Measurements from ENCODE around the gene SIMC1. TPM values are rescaled to one million over a fixed set of nuclear protein-coding genes. Genes with fewer than 3 reads are reported as not detected.
A peak's percentile ranks its signal among the peaks of the same experiment; 100 is the strongest.

SIMC1 gene
- polyA plus RNA-seq, 2 of the 4 experiments (the other 2 are of a cell fraction), result 9.2 to 9.5 TPM

- ATAC-seq (peak; percentile 93 to 94), DNase-seq (ENCODE audit: low read depth in 1 of 2, low spot score in 1 of 2) (peak; percentile 99), FAIRE-seq (peak; percentile 94)
- Histone ChIP-seq H3K4me1 (peaks cover 16% of the 10 kb centered on the region), H3K27ac (peak within 1 kb of the TSS; percentile 89 to 94), H3K4me2 (peak within 1 kb of the TSS; percentile 90), H3K4me3 (peak within 1 kb of the TSS; percentile 73), H3K9me3 (no peaks in the 10 kb centered on the region)
- POLR2A ChIA-PET, result interaction anchor here (0.5 to 1.8 kb wide), 9 partner anchors 18 to 149 kb away, joined by 3 to 7 read pairs (median 3); partner anchors contain the start of genes FAF2, KIAA1191 and RNF44
- under 1% methylated on average over 45 of the region's 47 CpGs for WGBS (ENCODE audit: missing lambda C conversion rate)
- CTCF ChIA-PET, result no interaction called here
- TF ChIP-seq RARB (CRISPR knock-in tag; IDR thresholded peaks at IDR 0.05), result no peak
- peak; percentile 80 for TF ChIP-seq PHF8 (IDR thresholded peaks at IDR 0.05; ENCODE audit: borderline replicate concordance, low read depth)
- TF ChIP-seq POLR2A (IDR thresholded peaks at IDR 0.05; ENCODE audit: low read length), result peak; percentile 89
- TF ChIP-seq USF2 (IDR thresholded peaks at IDR 0.05), result 0 out of 2 replicates have a peak, but pooled peaks have one; percentile 1
- peak; percentile 79; the same call in 1 of the 2 replicates for TF ChIP-seq MAZ (IDR thresholded peaks at IDR 0.05; ENCODE audit: borderline replicate concordance, low read depth, low read length)
- peak; percentile 94 for TF ChIP-seq REST (IDR thresholded peaks at IDR 0.05)
- peak; percentile 64; the same call in 2 of the 3 replicates for TF ChIP-seq BCL3 (IDR thresholded peaks at IDR 0.05)
- TF ChIP-seq ESRRA (IDR thresholded peaks at IDR 0.05; ENCODE audit: borderline replicate concordance, low read length), result peak; percentile 97
- peak; percentile 80; the same call in 1 of the 2 replicates for TF ChIP-seq E2F6 (IDR thresholded peaks at IDR 0.05; ENCODE audit: borderline replicate concordance, low read depth)
- peak; percentile 54 for TF ChIP-seq GATA3 (IDR thresholded peaks at IDR 0.05; ENCODE audit: borderline replicate concordance)
- TF ChIP-seq NFE2L2 (conservative IDR thresholded peaks at IDR 0.05; ENCODE audit: low read length), result no peak
- TF ChIP-seq MAX (IDR thresholded peaks at IDR 0.05), result peak; percentile 99
- no peak for TF ChIP-seq FOXS1 (CRISPR knock-in tag; IDR thresholded peaks at IDR 0.05)
- TF ChIP-seq HMGXB4 (CRISPR knock-in tag; IDR thresholded peaks at IDR 0.05; ENCODE audit: borderline replicate concordance), result no peak
- no peak for TF ChIP-seq SREBF2 (IDR thresholded peaks at IDR 0.05)
- TF ChIP-seq ZC3H11A (IDR thresholded peaks at IDR 0.05), result no peak
- peak; percentile 71 to 93; a peak in 4 of 5 replicates for TF ChIP-seq JUN (IDR thresholded peaks at IDR 0.05)
- no peak for TF ChIP-seq HOXB5 (CRISPR knock-in tag; IDR thresholded peaks at IDR 0.05)
- peak; percentile 80 for TF ChIP-seq KDM5A (IDR thresholded peaks at IDR 0.05)
- no peak for TF ChIP-seq RAD21 (conservative IDR thresholded peaks at IDR 0.05 in 1 of 2, IDR thresholded peaks at IDR 0.05 in 1 of 2)
- TF ChIP-seq CHD2 (IDR thresholded peaks at IDR 0.05; ENCODE audit: low read length, partially characterized antibody), result peak; percentile 92
- TF ChIP-seq POLR2AphosphoS2 (conservative IDR thresholded peaks at IDR 0.05; ENCODE audit: low read length), result no peak
- peak; percentile 98 for TF ChIP-seq MYC (IDR thresholded peaks at IDR 0.05; ENCODE audit: borderline replicate concordance, low read length)
- TF ChIP-seq CBX8 (IDR thresholded peaks at IDR 0.05), result no peak
- TF ChIP-seq PBX3 (IDR thresholded peaks at IDR 0.05), result 0 out of 2 replicates have a peak, but pooled peaks have one; percentile 25
These were observed 150.4 kb downstream of the SIMC1 start, which contains the start of the genes HIGD2A and NOP16 for GRCh38 chr5:176388444-176389134. TSS of gene HIGD2A (plus strand) at chr5:176388751. CDS start at chr5:176388820, 69 bp downstream. TSS of gene NOP16 (minus strand) at chr5:176388598. CDS start at chr5:176388539, 59 bp downstream.
